IMR-90 (cell line): Measurements from ENCODE around the gene C10orf95. TPM values are rescaled to one million over a fixed set of nuclear protein-coding genes. Genes with fewer than 3 reads are reported as not detected.

Source experiments
- ATAC-seq: fragments of 200-7000 bp; cut with Tn5 transposase; 2 replicates; pipeline ENCODE4 v1.9.1; 2020; ENCODE audit warnings: low read depth, mild to moderate bottlenecking, moderate library complexity
- BruUV-seq: library from RNA; stranded (reverse); fragments of 400-500 nt; replicated peaks from 2 replicates; lab custom pipeline; 2021; lab: Mats Ljungman, UMichigan
- CTCF ChIA-PET: fragments of 300-600 bp; formaldehyde crosslinking; extraction: SDS; loops from one replicate; lab custom pipeline; 2021; ENCODE audit warnings: antibody characterized with exemption; lab: Yijun Ruan, JAX
- POLR2A ChIA-PET: fragments of 300-600 bp; sonication (Branson Sonifier 250); formaldehyde crosslinking; loops from one replicate; lab custom pipeline; 2022; ENCODE audit warnings: antibody characterized with exemption; ENCODE audit not compliant: unreplicated experiment; lab: Charles Lee
- DNase-seq: peaks from one replicate; pipeline ENCODE4 v3.0.0; 2013
- H2AFZ ChIP-seq: replicated peaks from 2 replicates; pipeline ENCODE3; 2013; ENCODE audit warnings: low read length, mild to moderate bottlenecking; ENCODE audit not compliant: poor library complexity
- H2AK5ac ChIP-seq: 2 replicates; pipeline ENCODE4 v1.6.1; 2013; ENCODE audit warnings: low read depth, low read length, inconsistent platforms
- H2AK9ac ChIP-seq: replicated peaks from 2 replicates; pipeline ENCODE3; 2013; ENCODE audit warnings: mild to moderate bottlenecking, low read depth, low read length, moderate library complexity; ENCODE audit not compliant: poor library complexity
- H2BK120ac ChIP-seq: 2 replicates; pipeline ENCODE4 v1.6.1; 2013; ENCODE audit warnings: low read depth, low read length, inconsistent platforms
- H2BK15ac ChIP-seq: 3 replicates; pipeline ENCODE4 v1.6.1; 2013; ENCODE audit warnings: low read depth, low read length, inconsistent platforms
- H2BK20ac ChIP-seq: 2 replicates; pipeline ENCODE4 v1.6.1; 2013; ENCODE audit warnings: low read depth, mild to moderate bottlenecking, inconsistent platforms, low read length, moderate library complexity
- H2BK5ac ChIP-seq: 2 replicates; pipeline ENCODE4 v1.6.1; 2013; ENCODE audit warnings: mild to moderate bottlenecking, low read depth, low read length, inconsistent platforms; ENCODE audit not compliant: poor library complexity, severe bottlenecking
- H3K14ac ChIP-seq: replicated peaks from 2 replicates; pipeline ENCODE4 v1.6.1; 2013; ENCODE audit warnings: low read depth, low read length, inconsistent platforms
- H3K18ac ChIP-seq: 2 replicates; pipeline ENCODE4 v1.6.1; 2013; ENCODE audit warnings: low read depth, low read length, control low read depth
- H3K23ac ChIP-seq: 2 replicates; pipeline ENCODE4 v1.6.1; 2013; ENCODE audit warnings: low read depth, low read length, inconsistent platforms
- H3K27ac ChIP-seq: 2 replicates; pipeline ENCODE4 v1.5.1; 2013; ENCODE audit warnings: mild to moderate bottlenecking, control low read depth, low read length; ENCODE audit not compliant: insufficient read depth
- H3K27me3 ChIP-seq: 2 replicates; pipeline ENCODE4 v1.6.1; 2013; ENCODE audit warnings: low read length; ENCODE audit not compliant: control insufficient read depth, insufficient read depth
- H3K36me3 ChIP-seq: 2 replicates; pipeline ENCODE4 v1.6.1; 2013; ENCODE audit warnings: low read length, mixed read lengths; ENCODE audit not compliant: control insufficient read depth, insufficient read depth
- H3K4ac ChIP-seq: 2 replicates; pipeline ENCODE4 v1.6.1; 2013; ENCODE audit warnings: low read depth, low read length, inconsistent platforms
- H3K4me1 ChIP-seq: 2 replicates; pipeline ENCODE4 v1.6.1; 2013; ENCODE audit warnings: low read length, mixed read lengths; ENCODE audit not compliant: control insufficient read depth, insufficient read depth
- H3K4me2 ChIP-seq: 2 replicates; pipeline ENCODE4 v1.6.1; 2013; ENCODE audit warnings: low read depth, mild to moderate bottlenecking, control low read depth, low read length, moderate library complexity
- H3K4me3 ChIP-seq: 2 replicates; pipeline ENCODE4 v1.5.1; 2013; ENCODE audit warnings: low read depth, mild to moderate bottlenecking, control low read depth, low read length, moderate library complexity; ENCODE audit not compliant: insufficient read depth
- H3K56ac ChIP-seq: 2 replicates; pipeline ENCODE4 v1.6.1; 2013; ENCODE audit warnings: low read length, inconsistent platforms; ENCODE audit not compliant: insufficient read depth; ENCODE audit errors: extremely low read depth
- H3K79me1 ChIP-seq, 2 experiments: 2 replicates each; pipeline ENCODE4 v1.6.1; 2013; ENCODE audit warnings: low read length in 2 of 2, inconsistent platforms in 1 of 2, low read depth in 1 of 2
- H3K9ac ChIP-seq: 2 replicates; pipeline ENCODE4 v1.6.1; 2013; ENCODE audit warnings: low read depth, low read length, control low read depth
- H3K9me1 ChIP-seq: 2 replicates; pipeline ENCODE4 v1.6.1; 2013; ENCODE audit warnings: low read length, inconsistent platforms; ENCODE audit not compliant: insufficient read depth
- H3K9me3 ChIP-seq: 2 replicates; pipeline ENCODE4 v1.6.1; 2013; ENCODE audit warnings: low read length; ENCODE audit not compliant: control insufficient read depth, insufficient read depth
- H4K20me1 ChIP-seq: 2 replicates; pipeline ENCODE4 v1.6.1; 2013; ENCODE audit warnings: low read length, inconsistent platforms; ENCODE audit not compliant: insufficient read depth
- H4K5ac ChIP-seq: 2 replicates; pipeline ENCODE4 v1.6.1; 2013; ENCODE audit warnings: mild to moderate bottlenecking, low read depth, low read length, control low read depth
- H4K8ac ChIP-seq, 2 experiments: 2 replicates each; pipeline ENCODE4 v1.6.1; 2013; ENCODE audit warnings: low read depth in 2 of 2, low read length in 2 of 2, control low read depth in 1 of 2, inconsistent platforms in 1 of 2
- H4K91ac ChIP-seq: 2 replicates; pipeline ENCODE4 v1.6.1; 2013; ENCODE audit warnings: low read depth, low read length, inconsistent platforms; ENCODE audit not compliant: insufficient read depth
- RFX5 ChIP-seq: IDR thresholded peaks from 2 replicates; pipeline ENCODE4 v1.8.0; 2012; ENCODE audit warnings: low read depth, mild to moderate bottlenecking, low read length, moderate library complexity
- WGBS, 2 experiments: methylation state at CpG; one replicate each; pipeline versions ENCODE4 v1.1.5 to v1.1.7; 2013; ENCODE audit warnings: missing lambda C conversion rate in 2 of 2; ENCODE audit not compliant: insufficient read length in 1 of 2; ENCODE audit errors: extremely low coverage in 2 of 2; 5-methylcytosine and 5-hydroxymethylcytosine counted together
- dilution Hi-C: fragments of 300-500 bp; cut with HindIII; formaldehyde crosslinking; loops from one replicate; pipeline ENCODE4 v1.14.3; 2018; ENCODE audit warnings: low sequenced_read_pairs; ENCODE audit not compliant: unreplicated experiment
- in situ Hi-C: fragments of 300-500 bp; cut with MboI; formaldehyde crosslinking; loops from 3 replicates; pipeline ENCODE4 v1.14.3; 2019; ENCODE audit warnings: low sequenced_read_pairs, inconsistent platforms, mixed read lengths
- intact Hi-C: fragments of 100-400 bp; cut with micrococcal nuclease; formaldehyde crosslinking; loops from 2 replicates; pipeline ENCODE4 v1.10.0; 2022
- polyA plus RNA-seq, 3 experiments: library from polyadenylated mRNA; depleted of rRNA; stranded (reverse); fragments of >200 nt; gene quantifications; 2 replicates each; pipeline ENCODE4 v1.2.3, GENCODE V29; 2012; ENCODE audit warnings: low replicate concordance in 1 of 3
- total RNA-seq: library from RNA; depleted of rRNA; stranded (reverse); fragments of >200 nt; gene quantifications from 2 replicates; pipeline ENCODE4 v1.2.3, GENCODE V29; 2012
- TF ChIP-seq, protein P1 (sequence below): fragments of 150-350 bp; IDR thresholded peaks from 2 replicates; pipeline ENCODE4 v1.6.1; 2016; ENCODE audit warnings: low read depth, mild to moderate bottlenecking, low read length, moderate library complexity, borderline replicate concordance

The C10orf95 gene
- total and polyA plus RNA-seq, 2 of the 4 experiments (the other 2 are of a cell fraction), result not detected

DNA sequence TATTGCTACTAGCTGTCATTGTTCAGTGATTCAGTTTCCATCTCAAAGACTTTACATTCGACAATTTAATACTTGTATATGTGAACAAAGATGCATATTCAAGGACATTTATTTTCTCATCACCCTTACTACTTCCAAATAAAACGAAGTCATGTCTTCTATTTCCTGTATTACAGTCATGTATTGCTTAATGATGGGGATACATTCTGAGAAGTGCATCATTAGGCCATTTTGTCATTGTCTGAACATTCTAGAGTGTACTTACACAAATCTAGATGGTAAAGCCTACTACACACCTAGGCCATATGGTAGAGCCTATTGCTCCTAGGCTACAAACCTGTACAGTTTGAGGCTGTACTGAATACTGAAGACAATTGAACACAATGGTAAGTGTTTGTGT, 6.5 kb downstream of the C10orf95 start:
- dilution Hi-C loops (no loop called here), intact Hi-C loops (no loop called here), in situ Hi-C loops (no loop called here)
- Histone ChIP-seq H2AFZ (no peak overlapping the region), H3K4me1 (no peaks in the 10 kb centered on the region), H4K5ac (no peak overlapping the region), H3K14ac (no peak overlapping the region), H4K20me1 (no peaks in the 10 kb centered on the region), H3K27me3 (peaks cover 5% of the 10 kb centered on the region), H3K23ac (no peak overlapping the region), H2BK5ac (no peak overlapping the region), H2AK9ac (no peak overlapping the region), H3K27ac (no peak overlapping the region), H3K18ac (no peak overlapping the region), H3K9me3 (no peaks in the 10 kb centered on the region), H2BK120ac (no peak overlapping the region), H2AK5ac (no peak overlapping the region), H3K79me1 (0 out of 4 replicates have a peak, but pooled peaks cover under 1% of the 10 kb centered on the region in 2 experiments), H3K9me1 (peaks cover 5% of the 10 kb centered on the region; the same call in 1 of the 2 replicates), H2BK20ac (no peak overlapping the region), H3K9ac (no peak overlapping the region), H3K4me2 (no peak overlapping the region), H4K91ac (no peak overlapping the region), H2BK15ac (no peak overlapping the region), H3K4me3 (no peak overlapping the region), H3K36me3 (no peaks in the 10 kb centered on the region), H4K8ac (no peak overlapping the region), H3K56ac (no peak overlapping the region), H3K4ac (no peak overlapping the region)
- BruUV-seq, result no TSS peak
- no CpG with 5 or more reads among the region's 2 CpGs for WGBS, 2 experiments
- TF ChIP-seq, protein P1, sequence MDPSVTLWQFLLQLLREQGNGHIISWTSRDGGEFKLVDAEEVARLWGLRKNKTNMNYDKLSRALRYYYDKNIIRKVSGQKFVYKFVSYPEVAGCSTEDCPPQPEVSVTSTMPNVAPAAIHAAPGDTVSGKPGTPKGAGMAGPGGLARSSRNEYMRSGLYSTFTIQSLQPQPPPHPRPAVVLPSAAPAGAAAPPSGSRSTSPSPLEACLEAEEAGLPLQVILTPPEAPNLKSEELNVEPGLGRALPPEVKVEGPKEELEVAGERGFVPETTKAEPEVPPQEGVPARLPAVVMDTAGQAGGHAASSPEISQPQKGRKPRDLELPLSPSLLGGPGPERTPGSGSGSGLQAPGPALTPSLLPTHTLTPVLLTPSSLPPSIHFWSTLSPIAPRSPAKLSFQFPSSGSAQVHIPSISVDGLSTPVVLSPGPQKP, result no peak
- TF ChIP-seq RFX5, result no peak
- ATAC-seq (no peak), DNase-seq (no peak)
- POLR2A ChIA-PET, result no interaction called here
- CTCF ChIA-PET, result interaction anchor here (0.6 kb wide), 1 partner anchor 17 kb away, joined by 4 read pairs; no protein-coding TSS in a partner anchor
